Stimulated activated CD8-positive, alpha-beta memory T cell treated with anti-CD3 and anti-CD28 coated beads, Interleukin-15, amount 100 ng/mL, for 48 hours (primary cell): Measurements from ENCODE around the gene OTUD3.
"Not testable (repeated sequence)": the region's sequence is repeated elsewhere in the genome, so short reads cannot be mapped to it uniquely, and the experiment has no call there.

Source experiments
- DNase-seq, 2 donors: peaks; one replicate each; pipeline ENCODE4 v3.0.0-alpha.2; 2020; ENCODE audit warnings: low read depth in 2 of 2

OTUD3 gene, protein sequence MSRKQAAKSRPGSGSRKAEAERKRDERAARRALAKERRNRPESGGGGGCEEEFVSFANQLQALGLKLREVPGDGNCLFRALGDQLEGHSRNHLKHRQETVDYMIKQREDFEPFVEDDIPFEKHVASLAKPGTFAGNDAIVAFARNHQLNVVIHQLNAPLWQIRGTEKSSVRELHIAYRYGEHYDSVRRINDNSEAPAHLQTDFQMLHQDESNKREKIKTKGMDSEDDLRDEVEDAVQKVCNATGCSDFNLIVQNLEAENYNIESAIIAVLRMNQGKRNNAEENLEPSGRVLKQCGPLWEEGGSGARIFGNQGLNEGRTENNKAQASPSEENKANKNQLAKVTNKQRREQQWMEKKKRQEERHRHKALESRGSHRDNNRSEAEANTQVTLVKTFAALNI

DNA sequence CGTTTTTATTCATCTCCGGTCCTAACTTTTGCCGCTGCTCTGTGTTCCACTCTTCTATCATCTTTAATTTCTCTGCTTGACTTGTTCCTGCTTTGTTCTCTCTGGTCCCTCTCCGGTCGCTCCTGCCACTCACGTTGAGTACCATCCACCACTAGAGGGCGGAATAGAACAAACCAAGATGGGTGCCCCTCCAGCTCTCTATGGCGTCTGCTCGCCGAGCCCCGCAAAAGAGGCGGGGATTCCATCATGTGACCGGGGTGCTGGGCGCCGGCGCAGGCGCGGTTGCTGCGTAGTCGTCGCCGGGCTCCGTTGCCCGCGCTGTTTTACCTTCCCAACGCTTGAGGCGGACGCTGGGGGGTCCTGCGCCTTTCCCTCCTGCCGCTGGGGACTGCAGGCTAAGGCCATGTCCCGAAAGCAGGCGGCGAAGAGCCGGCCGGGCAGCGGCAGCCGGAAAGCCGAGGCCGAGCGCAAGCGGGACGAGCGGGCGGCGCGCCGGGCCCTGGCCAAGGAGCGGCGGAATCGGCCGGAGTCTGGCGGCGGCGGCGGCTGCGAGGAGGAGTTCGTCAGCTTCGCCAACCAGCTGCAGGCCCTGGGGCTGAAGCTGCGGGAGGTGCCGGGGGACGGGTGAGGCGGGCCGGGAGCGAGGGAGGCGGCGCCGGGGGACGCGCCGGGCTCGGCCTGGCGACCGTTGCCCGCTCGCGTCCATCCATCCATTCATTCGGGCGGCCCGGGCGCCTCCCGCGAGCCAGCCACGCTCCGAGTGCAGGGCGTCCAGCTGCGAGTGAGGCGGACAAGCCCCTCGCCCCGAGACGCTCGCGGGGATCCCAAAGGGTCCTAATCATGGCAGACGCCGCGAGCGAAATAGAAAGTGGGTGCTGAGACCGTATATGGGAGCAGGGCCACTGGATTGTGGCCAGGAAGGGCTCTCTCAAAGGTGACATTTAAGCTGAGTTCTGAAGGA, at the start of gene OTUD3:
OTUD3 (plus strand) TSS at position 285 of the 961 bp plus-strand sequence; CDS start at position 404, 119 bp downstream.
- DNase-seq, result peak; percentile 93 to 94

DNA sequence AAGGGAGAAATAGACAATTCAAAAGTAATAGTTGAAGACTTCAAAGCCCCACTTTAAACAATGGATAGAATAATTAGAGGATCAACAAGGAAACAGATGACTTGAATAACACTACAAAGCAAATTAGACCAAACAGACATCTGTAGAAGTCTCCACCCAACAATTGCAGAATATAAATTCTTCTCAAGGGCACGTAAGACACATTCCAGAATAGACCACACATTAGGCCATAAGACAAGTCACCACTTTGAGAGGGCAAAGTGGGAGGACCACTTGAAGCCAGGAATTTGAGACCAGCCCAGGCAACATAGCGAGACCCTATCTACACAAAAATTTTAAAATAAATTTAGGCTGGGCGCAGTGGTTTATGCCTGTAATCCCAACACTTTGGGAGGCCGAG, 46.6 kb upstream of the OTUD3 start:
- DNase-seq, result no peak

DNA sequence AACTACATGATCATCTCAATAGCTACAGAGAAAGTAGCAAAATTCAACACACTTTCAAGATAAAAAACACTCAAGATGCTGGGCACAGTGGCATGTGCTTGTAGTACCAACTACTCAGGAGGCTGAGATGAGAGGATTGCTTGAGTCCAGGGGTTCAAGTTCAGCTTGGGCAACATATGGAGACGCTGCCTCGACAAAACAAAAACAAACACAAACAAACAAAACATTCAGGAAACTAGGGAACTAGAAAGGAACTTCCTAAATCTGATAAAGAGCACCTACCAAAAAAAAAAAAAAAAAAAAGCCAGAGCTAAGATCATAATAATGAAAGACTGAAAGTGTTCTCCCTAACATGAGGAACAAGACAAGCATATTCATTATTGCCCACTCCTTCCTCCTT, 44.3 kb upstream of the OTUD3 start:
- no peak for DNase-seq

DNA sequence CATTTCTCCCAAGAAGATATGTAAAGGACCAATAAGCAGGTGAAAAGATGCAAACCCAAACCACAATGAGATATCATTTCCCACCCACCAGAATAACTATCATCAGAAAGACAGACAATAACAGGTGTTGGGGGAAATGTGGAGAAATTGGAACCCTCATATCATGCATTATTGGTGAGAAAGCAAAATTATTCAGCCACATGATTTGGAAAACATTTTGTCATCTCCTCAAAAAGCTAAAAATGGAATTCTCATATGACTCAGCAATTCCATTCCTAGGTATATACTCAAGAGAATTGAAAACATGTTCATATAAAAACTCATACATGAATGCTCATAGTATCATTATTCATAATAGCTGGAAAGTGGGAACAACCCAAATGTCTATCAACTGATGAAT, 42.0 kb upstream of the OTUD3 start:
- DNase-seq, result no peak

DNA sequence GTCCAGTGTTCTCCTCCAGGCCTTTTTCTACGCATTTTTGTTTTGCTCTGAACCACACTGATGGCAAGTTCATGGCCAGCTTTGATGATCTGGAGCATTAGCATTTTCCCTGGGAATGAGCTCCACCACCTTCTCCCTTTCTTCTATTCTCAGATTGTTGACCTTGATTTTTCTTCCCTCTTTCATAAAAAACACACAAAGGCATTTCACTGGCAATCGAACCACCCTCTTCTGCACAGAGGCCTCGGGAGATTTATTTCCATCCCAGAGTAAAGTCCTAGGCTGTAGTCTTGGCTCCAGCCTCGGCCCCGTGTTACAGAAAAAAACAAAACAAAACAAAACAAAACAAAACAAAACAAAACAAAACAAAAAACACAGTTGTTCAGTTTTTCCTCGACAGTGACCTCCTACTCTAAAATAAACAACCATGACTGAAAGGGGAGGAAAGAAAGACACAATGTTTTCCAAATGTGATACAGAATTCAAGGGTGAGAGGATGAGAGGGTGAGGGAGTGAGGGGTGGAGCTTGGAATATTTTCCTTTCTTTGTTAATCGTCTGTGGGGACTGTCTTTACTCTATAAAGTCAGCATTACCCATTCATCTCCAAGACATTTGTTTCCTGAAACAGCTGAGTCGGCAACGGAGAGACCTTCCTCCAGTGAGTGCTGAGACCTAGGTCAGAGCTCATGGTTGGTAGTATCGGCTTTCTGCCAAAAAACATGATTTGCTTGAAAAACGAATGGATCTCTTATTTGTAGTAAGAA, 37.3 kb upstream of the OTUD3 start:
- no peak for DNase-seq

DNA sequence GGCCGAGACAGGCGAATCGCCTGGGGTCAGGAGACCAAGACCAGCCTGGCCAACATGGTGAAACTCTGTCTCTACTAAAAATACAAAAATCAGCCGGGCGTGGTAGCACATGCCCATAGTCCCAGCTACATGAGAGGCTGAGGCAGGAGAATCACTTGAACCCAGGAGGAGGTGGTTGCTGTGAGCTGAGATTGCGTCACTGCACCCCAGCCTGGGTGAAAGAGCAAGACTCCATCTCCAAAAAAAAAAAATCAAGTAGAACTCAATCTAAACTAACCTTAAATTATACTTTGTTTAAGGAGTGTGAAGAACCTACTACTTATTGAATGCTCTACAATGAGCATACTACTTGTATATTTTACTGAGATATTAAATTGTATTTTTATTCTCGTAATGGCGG, 36.6 kb upstream of the OTUD3 start:
- no peak for DNase-seq

DNA sequence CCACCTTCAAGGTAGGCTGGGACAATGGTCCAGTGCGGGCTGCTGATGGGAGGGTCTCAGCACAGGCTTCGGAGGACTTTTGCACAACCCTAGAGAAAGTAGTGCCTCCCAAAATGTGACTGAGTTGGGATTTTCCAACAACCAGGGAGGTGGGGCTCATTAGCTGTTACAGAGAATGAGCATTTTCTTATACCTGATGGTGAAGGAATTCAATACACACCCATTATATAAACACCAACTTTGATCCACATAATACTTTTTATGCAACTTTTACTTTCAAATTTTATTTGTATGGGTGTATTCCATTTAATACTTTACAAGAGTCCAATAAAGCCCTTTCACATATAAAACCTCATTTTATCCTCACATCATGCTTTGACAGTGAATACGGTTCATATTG, 35.9 kb upstream of the OTUD3 start:
- no peak for DNase-seq

DNA sequence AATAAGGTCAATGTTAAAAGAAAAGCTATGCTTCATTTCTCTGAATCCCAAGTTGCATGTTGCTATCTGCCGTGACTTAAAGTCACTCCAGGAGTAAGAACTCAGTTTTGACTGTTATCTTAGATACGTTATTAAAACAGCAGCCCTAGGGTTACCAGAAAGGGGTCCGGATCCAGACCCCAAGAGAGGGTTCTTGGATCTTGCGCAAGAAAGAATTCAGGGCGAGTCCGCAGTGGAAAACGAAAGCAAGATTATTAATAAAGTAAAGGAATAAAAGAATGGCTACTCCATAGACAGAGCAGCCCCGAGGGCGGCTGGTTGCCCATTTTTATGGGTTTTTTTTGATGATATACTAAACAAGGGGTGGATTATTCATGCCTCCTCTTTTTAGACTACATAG, 34.9 kb upstream of the OTUD3 start:
- DNase-seq, result not testable (repeated sequence)

DNA sequence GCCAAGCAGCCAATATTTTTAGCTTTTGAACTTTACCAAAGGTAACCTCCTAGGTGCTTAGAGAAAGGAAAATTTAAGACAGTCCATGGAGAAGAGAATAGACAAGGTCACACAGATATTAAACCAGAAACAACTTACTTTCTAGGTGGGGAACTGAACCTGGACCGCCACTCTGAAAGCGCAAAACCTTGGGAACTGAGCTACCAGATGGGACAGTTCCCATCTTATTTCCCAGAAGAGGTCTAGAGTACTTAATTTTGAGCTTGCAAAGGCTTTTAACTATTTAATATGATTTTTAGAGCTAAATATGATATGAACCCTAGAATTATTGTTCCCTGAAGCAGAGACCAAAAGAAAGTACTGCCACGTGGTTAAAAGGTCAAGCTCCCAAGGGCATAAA, 32.9 kb upstream of the OTUD3 start:
- not testable (repeated sequence) for DNase-seq

DNA sequence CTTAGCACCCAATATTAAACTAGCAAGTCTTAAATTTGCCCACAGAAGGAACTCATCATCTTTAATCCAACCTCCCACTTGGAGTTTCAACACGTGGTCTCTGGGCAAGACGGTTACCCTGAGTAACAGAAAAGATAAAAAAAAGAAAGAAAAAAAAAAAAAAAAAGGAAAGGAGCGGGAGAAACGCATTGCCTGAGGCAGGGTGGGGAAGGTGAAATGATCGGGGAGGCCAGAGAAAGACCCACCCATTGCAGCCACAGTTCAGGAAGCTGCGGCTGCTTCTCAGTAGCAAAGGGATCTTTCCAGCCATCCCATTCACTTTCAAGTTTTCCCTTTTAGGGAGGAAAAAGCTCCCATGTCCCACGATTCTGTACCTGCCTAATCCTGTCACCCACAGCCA, 32.0 kb upstream of the OTUD3 start:
- DNase-seq, result no peak

DNA sequence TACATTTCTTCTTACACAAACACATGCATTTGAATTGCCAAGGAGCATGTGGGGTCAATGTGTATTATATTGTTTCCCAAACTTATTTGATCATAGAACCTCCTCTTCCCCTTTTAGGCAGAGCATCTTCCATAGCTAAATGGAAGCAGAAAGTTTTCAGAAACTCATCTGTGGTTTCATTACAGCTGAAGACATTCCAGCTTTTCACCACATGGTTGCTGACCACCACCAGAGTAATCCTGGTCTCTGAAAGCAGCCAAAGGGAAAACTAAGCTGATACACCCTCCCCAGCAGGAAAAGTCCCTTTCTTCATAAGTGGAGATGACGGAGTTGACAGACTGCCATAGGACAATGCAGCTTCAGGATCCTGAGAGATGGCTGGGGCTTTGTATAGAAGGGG, 30.2 kb upstream of the OTUD3 start:
- DNase-seq, result no peak

DNA sequence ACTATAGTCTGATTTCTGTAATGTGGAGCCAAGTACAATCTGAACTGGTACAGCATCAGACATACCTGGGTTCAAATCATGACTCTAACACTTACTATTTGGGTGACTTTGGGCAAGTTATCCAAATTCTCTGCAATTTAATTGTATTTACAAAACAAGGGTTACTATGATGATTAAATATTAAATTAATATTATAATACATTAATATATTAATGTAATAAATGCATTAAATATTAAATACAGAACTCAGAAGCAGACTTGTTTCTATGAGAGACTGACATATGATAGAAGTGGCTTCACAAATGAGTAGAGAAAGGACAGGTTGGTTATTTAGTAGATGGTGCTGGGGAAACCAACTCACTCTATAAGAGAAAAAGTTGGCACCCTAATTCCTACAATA, 27.3 kb upstream of the OTUD3 start:
- DNase-seq, result no peak

DNA sequence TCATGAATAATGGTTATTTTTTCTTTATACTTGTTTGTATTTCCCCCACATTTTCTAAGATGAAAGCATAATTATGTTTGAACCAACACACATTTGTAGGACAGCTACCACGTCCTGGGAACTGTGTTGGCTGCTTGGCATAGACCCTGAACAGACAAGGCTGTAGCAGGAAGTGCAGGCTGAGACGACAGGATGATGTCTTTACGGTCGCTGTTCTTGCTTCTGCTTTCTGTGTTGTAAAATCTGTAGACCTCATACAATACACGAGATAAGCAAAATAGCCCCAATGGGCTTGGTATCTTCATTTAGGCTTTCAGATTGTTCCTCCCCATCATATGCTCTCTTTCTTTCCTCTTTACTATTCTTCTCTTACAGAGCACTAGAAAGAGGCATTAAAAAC, 23.3 kb upstream of the OTUD3 start:
- DNase-seq, result no peak

DNA sequence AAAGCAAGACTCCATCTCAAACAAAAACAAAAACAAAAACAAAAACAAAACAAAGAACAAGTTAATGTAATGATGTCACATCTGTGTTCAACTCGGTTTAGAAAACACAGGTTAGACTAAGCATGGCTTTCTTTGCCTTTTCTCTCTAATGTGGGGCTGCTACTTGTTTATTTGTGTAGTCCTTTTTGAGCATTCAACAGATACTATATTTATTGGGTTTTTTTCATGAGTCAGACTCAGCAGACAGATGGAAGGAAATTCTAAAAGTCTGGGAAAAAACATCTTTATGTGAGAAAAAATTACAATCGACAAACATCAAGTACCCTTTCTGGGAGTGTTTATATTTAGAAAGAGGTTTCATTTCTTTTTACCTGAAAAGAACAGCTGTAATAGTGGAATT, 22.3 kb upstream of the OTUD3 start:
- DNase-seq, result no peak

DNA sequence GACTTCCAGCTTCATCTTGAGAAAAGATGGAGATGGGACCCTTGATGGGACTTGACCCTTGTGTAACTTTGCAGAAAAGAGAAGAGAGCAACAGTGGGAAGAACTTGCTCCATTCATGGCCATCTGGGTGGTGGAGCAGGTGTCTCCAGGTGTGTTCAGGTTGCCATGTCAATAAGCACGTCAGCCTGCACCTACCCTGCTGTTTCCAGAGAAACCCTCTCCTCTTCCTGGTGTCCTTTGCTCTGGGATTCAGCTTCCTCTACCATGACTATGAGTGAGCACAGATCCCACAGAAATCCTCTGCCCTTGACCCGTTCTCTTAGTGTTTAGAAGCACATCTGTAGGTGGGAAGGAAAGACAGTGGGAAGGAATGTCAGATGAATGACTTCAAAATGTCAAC, 21.8 kb upstream of the OTUD3 start:
- no peak for DNase-seq

DNA sequence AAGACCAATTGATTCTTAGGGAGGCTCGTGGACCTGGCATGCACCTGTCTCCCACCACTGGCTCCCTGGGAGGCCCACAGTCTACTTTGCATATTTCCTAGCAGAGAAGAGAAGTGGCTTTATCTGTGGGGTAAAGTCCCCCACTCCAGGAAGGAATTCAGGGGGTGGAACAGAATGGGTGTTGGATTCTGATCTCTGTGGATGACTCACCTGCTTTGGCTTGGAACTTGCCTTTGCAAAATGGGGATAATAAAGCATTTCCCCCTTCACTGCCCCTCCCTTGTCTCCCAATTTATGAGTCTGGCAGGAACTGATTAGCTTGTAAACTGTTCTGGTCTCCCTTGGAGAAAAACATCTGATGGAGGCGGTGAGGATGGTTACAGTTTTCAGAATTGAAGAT, 21.2 kb upstream of the OTUD3 start:
- no peak for DNase-seq

DNA sequence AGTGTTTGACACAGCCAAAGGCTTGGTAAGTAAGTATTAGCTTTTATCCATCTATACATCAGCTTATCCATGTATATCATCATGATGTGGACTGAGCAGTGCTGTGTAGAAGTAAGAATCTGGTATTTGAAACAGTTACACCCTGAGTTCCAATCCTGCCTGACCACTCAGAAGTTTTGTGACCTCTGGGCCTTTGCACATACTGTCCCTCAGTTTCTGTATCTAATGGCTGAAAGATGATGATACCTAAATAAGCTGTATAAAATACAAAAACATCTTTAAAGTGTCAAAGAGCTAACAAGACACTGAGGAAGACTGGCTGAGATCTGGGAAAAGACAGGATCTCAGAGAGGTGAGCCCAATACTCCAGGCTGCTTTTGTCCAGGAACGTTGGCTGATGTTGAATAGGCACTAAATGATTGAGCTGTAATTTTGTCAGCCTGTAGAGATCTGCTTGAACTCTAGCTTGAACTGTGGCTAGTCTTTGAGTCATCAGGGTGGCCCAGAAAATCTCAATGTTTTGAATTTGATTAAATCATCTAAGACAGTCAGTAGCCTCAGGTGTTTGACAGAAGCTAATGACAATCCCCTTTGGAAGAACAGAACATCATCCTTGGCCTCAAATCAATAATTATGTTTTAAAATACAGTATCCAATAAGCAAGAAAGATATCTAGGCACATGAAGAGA, 20.2 kb upstream of the OTUD3 start:
- no peak for DNase-seq

DNA sequence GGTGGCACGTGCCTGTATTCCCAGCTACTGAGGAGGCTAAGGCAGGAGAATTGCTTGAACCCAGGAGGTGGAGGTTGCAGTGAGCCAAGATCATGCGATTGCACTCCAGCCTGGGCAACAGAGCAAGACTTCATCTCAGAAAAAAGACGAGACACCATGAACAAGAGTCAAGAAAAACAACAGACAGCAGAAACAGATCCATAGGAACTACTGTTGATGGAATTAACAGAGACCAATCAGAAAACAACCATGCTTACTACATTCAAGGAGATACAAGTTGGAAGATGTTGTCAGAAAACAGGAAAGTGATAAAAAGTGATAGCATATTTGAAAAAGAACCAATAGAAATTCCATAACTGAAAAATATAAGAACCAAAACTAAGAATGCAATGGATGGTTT, 19.3 kb upstream of the OTUD3 start:
- DNase-seq, result no peak

DNA sequence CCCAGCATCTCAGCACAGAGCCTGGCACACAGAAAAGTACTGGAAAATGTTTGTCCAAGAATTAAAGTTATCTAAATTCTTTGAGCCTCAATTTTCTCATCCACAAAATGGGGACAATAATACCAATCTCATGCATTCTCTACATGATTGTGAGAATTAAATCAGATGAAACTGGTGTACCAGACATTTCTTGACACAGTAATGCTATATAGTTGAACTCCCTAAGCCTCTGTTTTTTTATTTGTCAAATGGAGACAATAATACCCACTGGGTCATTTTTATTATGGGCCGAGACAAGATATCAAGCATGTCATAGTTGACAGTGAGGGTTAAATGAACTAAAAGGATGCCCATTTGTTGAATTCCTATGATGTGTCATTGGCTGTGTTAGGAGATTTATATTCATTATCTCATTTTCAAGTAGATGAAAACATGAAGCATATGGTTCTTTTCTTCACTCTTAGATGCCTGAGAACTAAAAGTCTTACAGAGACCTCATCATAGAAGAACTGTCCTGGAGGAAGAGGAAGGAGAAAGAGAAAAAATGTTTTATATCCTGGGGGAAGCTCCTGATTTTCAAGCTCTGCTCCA, 17.5 kb upstream of the OTUD3 start:
- no peak for DNase-seq

DNA sequence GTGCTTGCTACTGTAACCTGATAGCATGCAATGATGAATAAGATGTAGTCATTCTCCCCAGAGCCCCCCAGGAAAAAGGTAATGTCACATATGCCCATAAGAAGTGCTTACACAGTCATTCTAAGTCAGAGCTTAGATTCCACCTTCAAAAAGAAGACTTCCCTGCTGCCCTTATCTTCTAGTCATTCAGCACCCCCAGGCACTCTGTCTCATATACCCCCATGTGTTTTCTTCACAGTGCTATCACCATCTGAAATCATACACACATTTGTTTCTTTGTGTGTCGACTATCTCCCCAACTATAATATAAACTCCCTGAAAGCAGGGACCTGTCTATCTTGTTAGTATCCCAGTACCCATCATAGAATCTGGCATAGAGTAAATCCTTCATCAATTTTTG, 16.2 kb upstream of the OTUD3 start:
- no peak for DNase-seq

DNA sequence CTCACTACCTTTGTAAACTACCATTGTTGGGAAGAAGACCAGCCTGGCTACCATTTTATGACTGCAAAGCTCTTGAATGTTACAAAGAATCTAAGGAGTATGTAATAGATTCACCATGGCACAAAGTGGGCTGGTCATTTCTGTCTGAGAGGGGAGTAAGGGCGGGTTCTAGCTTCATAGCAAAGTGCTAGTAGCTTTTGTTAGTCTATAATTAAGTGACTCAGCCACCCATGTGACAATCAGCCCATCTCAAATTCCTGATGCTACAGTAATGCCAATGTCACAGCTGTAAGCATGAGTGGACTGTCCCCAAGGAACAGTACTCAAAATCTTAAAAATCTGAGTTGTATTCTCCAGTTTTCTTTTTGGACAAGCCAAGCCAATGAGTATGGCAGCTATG, 15.4 kb upstream of the OTUD3 start:
- no peak for DNase-seq
